Esophagus muscularis mucosa (tissue), 4 donors: Measurements from ENCODE around the gene PIN4. TPM values are rescaled to one million over a fixed set of nuclear protein-coding genes. Genes with fewer than 3 reads are reported as not detected.

Experiments used
- DNase-seq: peaks from one replicate; pipeline ENCODE4 v3.0.0-alpha.2; 2017; ENCODE audit errors: extremely low spot score
- H3K27ac ChIP-seq, 4 donors: fragments of 200-600 bp; sonication (generic); replicated peaks in 1 of 4; 1 replicate in 3 of 4; 2 replicates in 1 of 4; pipeline ENCODE4 v1.5.1; 2016 to 2019; ENCODE audit warnings: mild to moderate bottlenecking in 1 of 4
- H3K27me3 ChIP-seq, 4 donors: fragments of 200-600 bp; sonication (generic); one replicate each; pipeline versions ENCODE4 v1.5.1 to v1.6.0; 2016 to 2019
- H3K36me3 ChIP-seq, 4 donors: fragments of 200-600 bp; sonication (generic); one replicate each; pipeline ENCODE4 v1.5.1; 2016 to 2019
- H3K4me1 ChIP-seq, 4 donors: fragments of 200-600 bp; sonication (generic); one replicate each; pipeline ENCODE4 v1.5.1; 2016 to 2019
- H3K4me3 ChIP-seq, 4 donors: fragments of 200-600 bp; sonication (generic); 1 replicate in 2 of 4; 2 replicates in 2 of 4; pipeline ENCODE4 v1.5.1; 2016 to 2019; ENCODE audit warnings: mild to moderate bottlenecking in 4 of 4, moderate library complexity in 1 of 4
- H3K9me3 ChIP-seq, 4 donors: fragments of 200-600 bp; sonication (generic); 1 replicate in 3 of 4; 2 replicates in 1 of 4; pipeline ENCODE4 v1.5.1; 2016 to 2019
- CTCF ChIP-seq, 3 experiments: fragments of 200-600 bp in 2 of 3; fragments of 450-650 bp in 1 of 3; sonication (generic) in 2 of 3; IDR thresholded peaks; one replicate each; pipeline ENCODE4 v1.5.1; 2017 to 2019; ENCODE audit warnings: antibody characterized with exemption in 3 of 3, mild to moderate bottlenecking in 2 of 3, moderate library complexity in 1 of 3
- EP300 ChIP-seq: sonication (generic); formaldehyde crosslinking; IDR thresholded peaks from one replicate; pipeline ENCODE4 v1.6.1; 2017; ENCODE audit warnings: antibody characterized with exemption
- POLR2A ChIP-seq: fragments of 450-650 bp; IDR thresholded peaks from one replicate; pipeline ENCODE4 v1.6.1; 2017; ENCODE audit warnings: antibody characterized with exemption, moderate library complexity, mild to moderate bottlenecking, low read depth
- POLR2AphosphoS5 ChIP-seq, 2 donors: sonication (generic); formaldehyde crosslinking; IDR thresholded peaks; one replicate each; pipeline ENCODE4 v1.6.1; 2017; ENCODE audit warnings: antibody characterized with exemption in 2 of 2
- WGBS: methylation state at CpG from one replicate; pipeline ENCODE4 v1.1.5; 2018; 5-methylcytosine and 5-hydroxymethylcytosine counted together
- intact Hi-C: fragments of 100-400 bp; cut with DNase I; formaldehyde crosslinking; loops from one replicate; pipeline ENCODE4 v1.15.1; 2023
- total RNA-seq, 4 donors: library from RNA; depleted of rRNA; stranded (reverse); fragments of >200 nt; gene quantifications; one replicate each; pipeline versions ENCODE4 v1.1.0 to v1.2.1, GENCODE V29; 2016

Gene PIN4
- total RNA-seq, 4 donors from 2014 or later: 6.8 to 20.4 (median 11.5) TPM

- Histone ChIP-seq H3K27me3 (no peaks in the 10 kb centered on the region), H3K4me1 (no peaks in the 10 kb centered on the region), H3K27ac (no peak overlapping the region), H3K4me3 (no peak overlapping the region), H3K9me3 (no peaks in the 10 kb centered on the region), H3K36me3 (peaks cover 0 to 53% (median 21%) of the 10 kb centered on the region in 4 donors)
- intact Hi-C loops: no loop called here
- WGBS: 87% methylated on average over 8 of the region's 8 CpGs
- no peak for TF ChIP-seq POLR2AphosphoS5 (IDR thresholded peaks at IDR 0.05)
- no peak for TF ChIP-seq POLR2A
- no peak for TF ChIP-seq EP300
- no peak for TF ChIP-seq CTCF (IDR thresholded peaks at IDR 0.05)
- DNase-seq: no peak
Observed at GRCh38 chrX:72139538-72139937, 42.0 kb upstream of the PIN4 start.

DNA sequence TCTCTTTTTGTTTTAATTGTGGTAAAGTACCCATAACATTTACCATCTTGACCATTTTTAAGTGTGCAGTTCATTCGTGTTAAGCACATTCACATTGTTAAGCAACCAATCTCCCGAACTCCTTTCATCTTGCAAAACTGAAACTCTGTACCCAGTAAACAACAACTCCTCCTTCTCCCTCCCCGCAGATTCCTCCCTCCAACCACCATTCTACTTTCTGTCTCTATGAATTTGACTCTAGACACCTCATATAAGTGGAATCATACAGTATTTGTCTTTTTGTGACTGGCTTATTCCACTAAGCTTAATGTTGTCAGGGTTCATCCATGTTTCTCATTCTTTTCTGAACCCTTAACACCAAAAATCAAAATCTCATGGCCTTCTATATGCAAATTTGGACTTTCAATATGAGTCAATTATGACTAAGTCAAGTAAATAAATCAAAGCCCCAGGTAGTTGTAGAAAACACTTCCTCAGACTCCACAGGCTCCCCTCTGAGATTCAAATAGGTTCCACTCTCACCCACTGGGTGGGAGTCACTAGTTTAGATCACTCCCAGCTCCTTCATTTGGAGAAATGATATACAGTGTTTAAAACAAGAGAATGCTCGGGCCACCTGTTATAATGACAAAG is 40.1 kb upstream of the PIN4 start:
- no peak for DNase-seq
- Histone ChIP-seq H3K27ac (no peak overlapping the region), H3K36me3 (peaks cover 0 to 54% (median 22%) of the 10 kb centered on the region in 4 donors), H3K27me3 (no peaks in the 10 kb centered on the region), H3K9me3 (no peaks in the 10 kb centered on the region), H3K4me1 (no peaks in the 10 kb centered on the region), H3K4me3 (no peak overlapping the region)
- TF ChIP-seq POLR2AphosphoS5 (IDR thresholded peaks at IDR 0.05): no peak
- no peak for TF ChIP-seq CTCF (IDR thresholded peaks at IDR 0.05)
- TF ChIP-seq POLR2A: no peak
- no peak for TF ChIP-seq EP300
- intact Hi-C loops: no loop called here
- WGBS: 65% methylated on average over 4 of the region's 4 CpGs

DNA sequence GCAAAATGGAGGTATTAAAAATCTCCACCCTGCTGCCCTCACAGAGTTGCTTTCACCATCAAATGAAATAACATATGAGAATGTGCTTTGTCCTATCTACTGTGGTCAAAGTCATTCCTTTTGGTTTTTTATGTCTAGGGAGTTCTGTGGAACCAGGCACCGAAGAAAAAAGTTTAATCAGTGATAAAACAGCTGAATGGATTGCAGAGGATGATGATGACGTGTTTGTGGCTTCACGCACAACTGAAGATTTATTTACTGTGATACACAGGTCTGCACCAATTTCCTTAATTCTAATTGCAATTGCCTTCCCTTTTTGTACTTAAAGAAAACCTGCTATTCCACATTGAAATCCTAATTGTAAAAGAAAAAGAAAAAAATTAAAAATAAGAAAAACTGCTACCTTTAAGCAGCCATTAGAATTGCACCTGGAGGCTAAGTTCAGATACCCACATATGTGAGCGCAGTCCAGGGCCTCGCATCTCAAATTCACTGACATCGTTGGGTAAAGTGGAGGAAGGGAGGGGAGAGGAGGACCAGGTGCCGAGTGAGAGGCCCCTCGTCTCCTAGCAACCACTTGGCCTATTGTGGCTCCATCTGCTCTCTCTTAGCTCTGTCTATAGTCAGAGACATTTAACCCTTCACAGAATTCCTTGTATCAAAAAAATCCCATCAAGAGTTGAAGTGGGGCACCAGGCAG is 39.3 kb upstream of the PIN4 start:
- no peak for TF ChIP-seq POLR2AphosphoS5 (IDR thresholded peaks at IDR 0.05)
- TF ChIP-seq POLR2A: no peak
- no peak for TF ChIP-seq EP300
- no peak for TF ChIP-seq CTCF (IDR thresholded peaks at IDR 0.05)
- intact Hi-C loops: no loop called here
- 46% methylated on average over 8 of the region's 8 CpGs for WGBS
- no peaks in the 10 kb centered on the region for H3K4me1 ChIP-seq
- no peaks in the 10 kb centered on the region for H3K27me3 ChIP-seq
- no peak overlapping the region for H3K4me3 ChIP-seq
- H3K27ac ChIP-seq: no peak overlapping the region
- H3K36me3 ChIP-seq: peaks cover 0 to 54% (median 22%) of the 10 kb centered on the region in 4 donors
- DNase-seq: no peak
- H3K9me3 ChIP-seq: no peaks in the 10 kb centered on the region

- WGBS: 64% methylated on average over 9 of the region's 11 CpGs
- intact Hi-C loops: no loop called here
Observed at GRCh38 chrX:72142794-72143608, 38.6 kb upstream of the PIN4 start.

More at GRCh38 chrX:72142794-72143608, 38.6 kb upstream of the PIN4 start:
- Histone ChIP-seq H3K36me3 (peaks cover 0 to 50% (median 22%) of the 10 kb centered on the region in 4 donors), H3K27me3 (no peaks in the 10 kb centered on the region), H3K9me3 (no peaks in the 10 kb centered on the region), H3K27ac (no peak overlapping the region), H3K4me1 (no peaks in the 10 kb centered on the region), H3K4me3 (no peak overlapping the region)
- TF ChIP-seq POLR2A (no peak), EP300 (no peak), POLR2AphosphoS5 (IDR thresholded peaks at IDR 0.05) (no peak), CTCF (IDR thresholded peaks at IDR 0.05) (no peak)
- DNase-seq: no peak
